Fibroblast of the aortic adventitia (primary cell): ENCODE results near the gene LENEP. TPM values are rescaled to one million over a fixed set of nuclear protein-coding genes. Genes with fewer than 3 reads are reported as not detected.

Source experiments
- DNase-seq: peaks from one replicate; pipeline ENCODE4 v3.0.0-alpha.2; 2010; ENCODE audit warnings: low read depth
- H3K4me3 ChIP-seq: 2 replicates; pipeline ENCODE4 v1.5.1; 2011; ENCODE audit warnings: low read depth, mild to moderate bottlenecking, control low read depth, low read length, moderate library complexity
- total RNA-seq: library from RNA; depleted of rRNA; stranded (reverse); fragments of >200 nt; gene quantifications from 2 replicates; pipeline ENCODE4 v1.2.3, GENCODE V29; 2012; ENCODE audit warnings: low replicate concordance
- TF ChIP-seq, protein P1 (sequence below): IDR thresholded peaks from 2 replicates; pipeline ENCODE4 v1.5.1; 2011; ENCODE audit warnings: mild to moderate bottlenecking, low read length, control low read depth, inconsistent platforms; ENCODE audit not compliant: insufficient read depth

The LENEP gene
- total RNA-seq, 1 donor, result not detected

DNA sequence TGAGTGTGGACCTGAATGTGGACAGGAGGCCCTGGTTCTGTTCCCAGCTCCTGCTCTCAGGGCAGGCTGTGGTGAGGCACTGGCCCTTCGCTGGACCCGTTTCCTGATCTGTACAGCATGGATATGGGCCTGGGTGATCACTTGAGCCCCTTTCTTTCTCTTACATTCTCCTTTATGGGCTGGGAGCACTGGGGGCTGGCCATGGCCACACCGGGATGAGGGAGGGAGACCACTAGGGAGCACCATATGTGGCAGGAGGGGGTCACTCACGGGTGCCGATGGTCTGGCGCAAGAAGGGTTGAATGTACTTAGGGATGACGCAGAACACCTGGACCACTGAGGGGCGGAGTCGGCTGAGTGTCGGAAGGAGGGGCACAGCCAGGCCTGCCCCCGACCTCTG is 37.5 kb downstream of the LENEP start:
- TF ChIP-seq, protein P1, sequence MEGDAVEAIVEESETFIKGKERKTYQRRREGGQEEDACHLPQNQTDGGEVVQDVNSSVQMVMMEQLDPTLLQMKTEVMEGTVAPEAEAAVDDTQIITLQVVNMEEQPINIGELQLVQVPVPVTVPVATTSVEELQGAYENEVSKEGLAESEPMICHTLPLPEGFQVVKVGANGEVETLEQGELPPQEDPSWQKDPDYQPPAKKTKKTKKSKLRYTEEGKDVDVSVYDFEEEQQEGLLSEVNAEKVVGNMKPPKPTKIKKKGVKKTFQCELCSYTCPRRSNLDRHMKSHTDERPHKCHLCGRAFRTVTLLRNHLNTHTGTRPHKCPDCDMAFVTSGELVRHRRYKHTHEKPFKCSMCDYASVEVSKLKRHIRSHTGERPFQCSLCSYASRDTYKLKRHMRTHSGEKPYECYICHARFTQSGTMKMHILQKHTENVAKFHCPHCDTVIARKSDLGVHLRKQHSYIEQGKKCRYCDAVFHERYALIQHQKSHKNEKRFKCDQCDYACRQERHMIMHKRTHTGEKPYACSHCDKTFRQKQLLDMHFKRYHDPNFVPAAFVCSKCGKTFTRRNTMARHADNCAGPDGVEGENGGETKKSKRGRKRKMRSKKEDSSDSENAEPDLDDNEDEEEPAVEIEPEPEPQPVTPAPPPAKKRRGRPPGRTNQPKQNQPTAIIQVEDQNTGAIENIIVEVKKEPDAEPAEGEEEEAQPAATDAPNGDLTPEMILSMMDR, result no peak
- no peak overlapping the region for H3K4me3 ChIP-seq
- DNase-seq, result no peak

- DNase-seq, result no peak
- TF ChIP-seq, protein P1, result no peak
- no peak overlapping the region for H3K4me3 ChIP-seq
Observed at GRCh38 chr1:155032886-155033285, 39.5 kb downstream of the LENEP start.

DNA sequence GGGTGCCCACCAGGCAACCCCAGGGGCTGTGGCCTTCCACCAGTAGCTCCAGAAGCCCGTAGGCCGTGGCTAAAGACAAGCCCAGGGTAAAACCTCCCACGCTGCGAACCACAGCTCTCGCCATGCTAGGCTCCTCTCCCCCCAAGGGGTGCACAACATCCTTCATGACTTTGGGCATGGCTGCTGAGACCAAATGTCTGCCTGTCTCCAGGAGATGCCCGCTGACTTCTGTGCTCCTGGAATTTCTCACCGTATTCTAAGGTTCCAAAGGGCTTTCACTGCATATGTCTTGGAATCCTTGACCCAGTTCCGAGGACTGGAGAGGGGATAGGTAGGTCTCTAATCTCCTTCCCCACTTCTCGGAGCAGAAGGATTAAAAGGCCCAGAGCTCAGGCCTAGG is 40.1 kb downstream of the LENEP start, which contains the start of the genes DCST1 and DCST2:
TSS of gene DCST1 (plus strand) at position 301 of the 400 bp plus-strand sequence. CDS start 213 bp downstream, outside the sequence.
TSS of gene DCST2 (minus strand) at position 258 of the 400 bp plus-strand sequence. CDS start at position 178, 80 bp downstream.
- TF ChIP-seq, protein P1, result no peak

DNA sequence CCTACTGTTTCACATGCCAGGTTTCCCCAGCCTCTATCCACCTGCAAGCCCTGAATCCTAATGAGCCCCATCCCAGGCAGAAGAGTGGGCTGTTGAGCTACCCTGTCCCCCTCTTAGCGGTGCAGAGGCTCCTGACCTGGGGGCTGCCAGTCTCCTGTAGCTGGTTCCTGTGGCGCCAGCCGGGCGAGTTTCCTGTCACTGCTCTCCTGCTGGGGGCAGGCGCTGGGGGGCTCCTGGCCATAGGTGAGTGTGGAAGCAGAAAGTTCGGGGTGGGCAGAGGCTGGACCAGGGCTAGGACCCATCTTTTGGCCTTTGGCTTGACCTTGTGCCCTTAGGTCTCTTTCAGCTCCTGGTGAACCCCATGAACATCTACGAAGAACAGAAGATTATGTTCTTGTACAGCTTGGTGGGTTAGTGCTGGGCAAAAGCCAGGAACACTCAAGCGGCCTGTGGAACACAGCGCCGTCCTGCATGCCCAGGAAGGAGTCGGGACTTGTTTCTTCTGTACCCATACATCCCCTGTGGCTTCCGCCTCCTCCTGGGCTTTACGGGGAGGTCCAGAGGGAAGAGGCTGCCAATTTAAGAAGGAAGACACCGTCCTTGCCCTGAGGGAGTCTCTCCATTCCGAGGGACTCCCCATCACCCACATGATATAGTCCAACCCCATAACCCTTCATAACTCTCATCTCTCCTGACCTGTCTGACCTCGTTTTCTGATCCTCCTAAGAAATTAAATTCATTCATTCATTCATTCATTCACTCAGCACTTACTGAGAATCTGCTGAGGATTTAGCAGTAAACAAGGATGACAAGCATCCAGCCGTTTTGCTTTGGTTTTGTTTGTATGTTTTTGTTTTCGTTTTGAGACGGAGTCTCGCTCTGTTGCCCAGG is 41.2 kb downstream of the LENEP start:
- TF ChIP-seq, protein P1, result no peak
- no peak overlapping the region for H3K4me3 ChIP-seq
- no peak for DNase-seq

More for the DNA sequence above, 40.1 kb downstream of the LENEP start, which contains the start of the genes DCST1 and DCST2:
- no peak for DNase-seq
- no peak within 1 kb of the TSS for H3K4me3 ChIP-seq

- no peak overlapping the region for H3K4me3 ChIP-seq
- DNase-seq, result no peak
- TF ChIP-seq, protein P1, result no peak
Observed at GRCh38 chr1:155035936-155036335, 42.5 kb downstream of the LENEP start.

DNA sequence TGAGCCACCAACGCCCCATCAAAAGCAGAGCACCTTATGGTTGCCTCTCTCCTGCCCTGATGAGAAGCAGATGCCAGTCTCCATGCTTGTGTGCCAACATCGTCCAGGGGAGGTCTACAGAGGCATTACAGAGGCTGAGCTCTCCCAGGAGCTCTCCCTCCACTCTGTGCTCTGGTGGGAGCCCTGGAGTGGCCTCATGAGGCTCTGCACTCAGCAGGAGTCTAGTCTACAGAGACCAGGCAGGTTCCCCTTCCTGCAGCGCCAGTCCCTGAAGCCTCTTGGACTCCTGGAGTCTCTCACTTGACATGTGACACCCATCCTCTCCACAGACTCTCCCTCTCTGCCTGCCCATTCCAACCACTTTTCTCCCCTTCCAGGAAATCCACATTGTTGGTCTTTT is 43.7 kb downstream of the LENEP start:
- no peak for DNase-seq
- TF ChIP-seq, protein P1, result no peak
- no peak overlapping the region for H3K4me3 ChIP-seq
